ENCODE measurements around the gene AKT3. TPM values are rescaled to one million over a fixed set of nuclear protein-coding genes. Genes with fewer than 3 reads are reported as not detected.

The AKT3 gene
- total RNA-seq, 1 donor from 2014 or later: 55.8 TPM

- DNase-seq (ENCODE audit: low spot score): no peak
These were observed 378.9 kb downstream of the AKT3 start for GRCh38 chr1:243471026-243471685.

GRCh38 chr1:243470502-243470901 is 379.5 kb downstream of the AKT3 start:
- no peak for DNase-seq (ENCODE audit: low spot score)

DNA sequence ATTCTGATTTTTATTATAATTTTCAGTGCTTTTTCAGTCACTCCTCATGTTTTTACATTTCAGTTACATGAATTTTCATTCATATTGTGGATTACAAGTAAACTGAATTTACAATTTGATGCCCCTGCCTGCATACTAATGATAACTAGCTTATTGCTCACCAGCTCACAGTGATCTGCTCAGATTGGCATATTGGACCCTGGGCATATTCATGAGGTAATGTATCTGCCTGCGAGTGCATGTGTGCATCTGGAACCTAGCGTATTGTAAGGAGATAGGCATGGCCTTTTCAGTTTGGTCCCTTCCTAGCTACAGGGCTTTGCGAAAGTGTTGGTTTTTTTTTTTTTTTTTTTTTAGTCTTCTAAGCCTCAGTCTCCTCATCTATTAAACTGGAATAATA is 380.5 kb downstream of the AKT3 start:
- no peak for DNase-seq (ENCODE audit: low spot score)

DNA sequence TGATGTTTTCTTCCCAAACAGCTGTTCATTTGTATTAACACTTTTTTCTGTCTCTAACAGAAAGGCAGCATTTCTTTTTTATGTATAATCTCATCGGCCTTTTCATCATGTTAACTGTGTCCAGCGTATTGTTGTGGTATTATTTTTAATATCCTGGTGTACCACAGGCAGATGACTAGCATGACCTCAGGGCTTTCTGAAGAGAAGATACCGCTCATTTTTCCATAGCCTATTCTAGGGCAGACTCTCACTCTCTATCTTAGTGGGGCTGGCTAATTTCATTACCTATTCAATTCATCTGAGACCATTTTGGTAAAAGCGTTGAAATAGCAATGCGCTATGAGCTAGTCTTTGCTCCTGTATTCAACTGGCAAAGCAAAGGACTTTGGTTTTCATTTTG is 384.3 kb downstream of the AKT3 start:
- no peak for DNase-seq (ENCODE audit: low spot score)

DNA sequence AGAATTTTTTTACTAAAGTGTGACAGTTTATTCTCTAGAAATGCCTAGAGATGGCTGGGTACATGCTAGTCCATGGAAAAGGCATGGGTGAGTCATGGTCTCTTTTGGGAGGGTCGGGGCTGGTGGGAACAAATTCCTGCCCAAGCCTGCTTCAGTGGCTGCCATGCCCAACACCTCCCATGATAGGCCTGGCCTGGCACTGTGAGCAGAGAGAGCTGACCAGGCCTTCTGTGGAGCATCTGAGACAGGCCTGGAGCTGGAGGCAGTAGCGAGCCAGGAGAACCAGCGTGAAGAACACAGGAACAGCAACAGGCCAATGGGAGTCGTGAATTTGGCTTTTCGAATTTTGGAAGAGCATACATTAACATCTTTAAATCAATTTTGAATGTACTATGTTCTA is 385.0 kb downstream of the AKT3 start:
- no peak for DNase-seq (ENCODE audit: low spot score)

GRCh38 chr1:243462929-243463697 is 386.9 kb downstream of the AKT3 start:
- DNase-seq (ENCODE audit: low spot score): no peak

DNA sequence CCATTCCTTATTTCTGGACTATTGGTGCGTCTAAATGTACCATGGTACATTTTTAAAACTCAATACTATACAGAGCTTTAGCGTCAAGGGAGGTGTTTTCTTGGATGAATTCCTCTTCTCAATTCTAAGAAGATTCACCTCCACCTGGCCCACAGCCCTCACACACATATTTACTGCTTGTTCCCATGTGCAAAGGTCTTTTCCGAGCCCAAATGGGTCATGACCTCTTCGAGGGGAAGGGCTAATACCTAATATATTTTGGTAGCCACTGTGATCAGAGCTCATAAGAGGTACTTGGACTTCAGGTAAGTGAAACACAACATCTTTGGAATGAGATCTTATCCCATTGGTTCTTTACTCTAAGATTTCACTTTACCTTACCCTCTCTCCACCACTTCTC is 388.3 kb downstream of the AKT3 start:
- no peak for DNase-seq (ENCODE audit: low spot score)

- no peak for DNase-seq (ENCODE audit: low spot score)
These were observed 391.0 kb downstream of the AKT3 start for GRCh38 chr1:243459059-243459458.

- no peak for DNase-seq (ENCODE audit: low spot score)
These were observed 392.6 kb downstream of the AKT3 start for GRCh38 chr1:243457363-243457982.

GRCh38 chr1:243455760-243456651 is 394.0 kb downstream of the AKT3 start:
- no peak for DNase-seq (ENCODE audit: low spot score)

GRCh38 chr1:243454328-243454997 is 395.6 kb downstream of the AKT3 start:
- no peak for DNase-seq (ENCODE audit: low spot score)

DNA sequence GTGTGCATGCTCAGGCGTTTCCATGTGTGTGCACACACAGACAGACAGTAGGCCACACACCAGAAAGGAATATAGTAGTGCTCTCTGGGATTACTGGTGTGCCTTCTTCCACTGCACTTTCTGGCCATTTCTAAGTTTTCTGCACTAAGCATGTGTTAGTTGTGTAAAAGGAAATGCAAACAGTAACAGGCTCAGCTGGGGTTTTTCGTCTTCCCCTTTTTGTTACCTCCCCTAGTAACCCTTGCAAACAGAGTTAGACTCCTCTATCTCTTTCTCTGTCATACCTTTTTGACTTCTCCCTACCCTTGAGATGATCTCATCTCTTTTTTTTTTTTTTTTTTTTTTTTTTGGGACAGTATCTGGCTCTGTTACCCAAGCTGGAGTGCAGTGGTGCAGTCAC is 398.0 kb downstream of the AKT3 start:
- no peak for DNase-seq (ENCODE audit: low spot score)

- no peak for DNase-seq (ENCODE audit: low spot score)
These were observed 400.7 kb downstream of the AKT3 start for GRCh38 chr1:243449373-243449772.

DNA sequence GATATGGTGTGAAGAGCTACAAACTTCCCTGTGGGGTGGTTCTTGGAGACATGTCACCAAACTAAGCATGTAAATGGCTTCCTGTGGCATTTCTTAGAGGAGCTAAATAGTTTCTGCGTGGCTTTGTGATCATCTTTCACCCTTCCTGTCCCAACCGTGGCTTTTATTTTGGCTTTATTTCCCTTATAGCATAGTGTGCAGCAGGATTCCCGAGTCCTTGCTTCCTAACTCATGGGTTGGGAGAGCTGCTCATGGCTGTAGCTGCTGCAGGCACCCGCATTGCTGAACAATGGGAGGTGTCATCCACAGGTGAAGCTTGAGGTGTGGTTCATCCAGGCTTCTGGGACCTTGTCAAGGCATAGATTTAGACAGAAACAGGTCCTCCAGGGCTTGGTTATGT is 402.2 kb downstream of the AKT3 start:
- no peak for DNase-seq (ENCODE audit: low spot score)

DNA sequence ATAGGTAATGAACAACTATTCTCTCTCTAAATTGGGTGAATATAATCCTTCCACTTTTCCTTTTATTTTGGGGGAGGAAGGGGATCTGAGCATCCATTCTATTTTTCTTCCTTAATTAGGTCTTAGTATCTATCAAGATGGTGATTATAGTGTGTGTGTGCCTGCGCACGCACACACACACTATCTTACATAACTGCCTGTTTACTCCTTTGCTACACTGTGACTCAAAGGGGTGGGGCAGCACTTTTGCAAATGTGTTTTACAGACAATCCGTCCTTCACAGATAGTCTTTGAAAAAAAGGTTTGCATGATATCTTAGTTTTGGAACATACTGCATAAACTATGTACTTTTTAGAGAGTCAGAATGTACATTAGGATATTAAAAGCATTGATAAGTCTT is 402.7 kb downstream of the AKT3 start:
- no peak for DNase-seq (ENCODE audit: low spot score)

GRCh38 chr1:243443557-243443956 is 406.5 kb downstream of the AKT3 start:
- no peak for DNase-seq (ENCODE audit: low spot score)

DNA sequence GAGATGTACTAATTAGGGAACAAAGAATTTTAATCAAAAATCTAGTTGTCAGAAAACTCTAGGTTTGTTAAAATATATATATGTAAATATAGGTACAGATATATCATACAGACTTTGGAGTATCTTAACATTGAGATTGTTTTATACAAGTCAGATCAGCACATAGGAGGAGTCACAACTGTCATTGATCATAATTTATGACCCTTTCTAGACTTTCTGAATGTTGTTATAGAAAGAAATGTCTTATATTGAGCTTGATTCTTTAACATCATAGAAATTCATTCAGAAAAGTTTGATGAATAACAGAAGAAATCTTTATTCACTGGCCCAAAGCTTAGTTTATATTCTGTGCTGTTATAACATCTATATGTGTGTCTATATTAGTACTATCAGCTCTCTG is 408.4 kb downstream of the AKT3 start:
- no peak for DNase-seq (ENCODE audit: low spot score)

GRCh38 chr1:243440406-243440805 is 409.6 kb downstream of the AKT3 start:
- DNase-seq (ENCODE audit: low spot score): no peak

DNA sequence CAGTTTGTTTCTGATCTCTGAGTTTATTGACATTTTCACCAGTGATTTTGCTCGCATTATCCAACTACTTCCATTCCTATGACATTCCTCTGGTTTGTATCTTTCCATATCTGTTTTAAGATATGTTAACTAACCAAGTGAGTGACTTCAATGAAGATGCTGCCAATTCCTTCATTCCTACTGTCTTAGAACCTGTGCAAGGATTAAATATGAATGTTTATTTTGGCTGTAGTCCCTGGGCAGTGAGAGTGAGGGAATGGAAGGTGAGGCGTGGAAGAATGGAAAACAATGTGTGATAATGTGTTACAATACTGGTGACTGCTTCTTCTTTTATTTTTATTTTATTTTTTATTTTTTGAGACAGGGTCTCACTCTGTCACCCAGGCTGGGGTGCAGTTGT is 411.2 kb downstream of the AKT3 start:
- DNase-seq (ENCODE audit: low spot score): no peak

Data from mesenteric fat pad (tissue), 1 donor.